Keratinocyte (primary cell): ENCODE results near the gene MYORG. TPM values are rescaled to one million over a fixed set of nuclear protein-coding genes. Genes with fewer than 3 reads are reported as not detected.

Source experiments
- DNase-seq: peaks from one replicate; pipeline ENCODE4 v3.0.0-alpha.2; 2011; ENCODE audit warnings: low read depth, missing footprints, low spot score
- FAIRE-seq: peaks from 2 replicates; lab custom pipeline; 2011; peaks lifted over from hg19 to GRCh38; lab: Jason Lieb, UNC
- H2AFZ ChIP-seq: 2 replicates; pipeline ENCODE4 v1.6.0; 2012; ENCODE audit warnings: low read length, control low read depth, inconsistent platforms; ENCODE audit not compliant: control insufficient read depth
- H3K27ac ChIP-seq: 2 replicates; pipeline ENCODE4 v1.5.1; 2011; ENCODE audit warnings: low read length; ENCODE audit not compliant: control insufficient read depth, insufficient read depth
- H3K27me3 ChIP-seq: 3 replicates; pipeline ENCODE4 v1.6.0; 2011; ENCODE audit warnings: low read length; ENCODE audit not compliant: control insufficient read depth, insufficient read depth; ENCODE audit errors: extremely low read depth
- H3K36me3 ChIP-seq, 2 experiments: 2 replicates in 1 of 2; 3 replicates in 1 of 2; pipeline ENCODE4 v1.5.1; 2011; ENCODE audit warnings: low read length in 2 of 2, mild to moderate bottlenecking in 1 of 2; ENCODE audit not compliant: control insufficient read depth in 2 of 2, insufficient read depth in 2 of 2; ENCODE audit errors: extremely low read depth in 1 of 2
- H3K4me1 ChIP-seq: 3 replicates; pipeline ENCODE4 v1.5.1; 2011; ENCODE audit warnings: low read length; ENCODE audit not compliant: control insufficient read depth, insufficient read depth; ENCODE audit errors: extremely low read depth
- H3K4me2 ChIP-seq: 3 replicates; pipeline ENCODE4 v1.6.0; 2011; ENCODE audit warnings: low read depth, low read length; ENCODE audit not compliant: control insufficient read depth, insufficient read depth; ENCODE audit errors: extremely low read depth
- H3K4me3 ChIP-seq, 3 experiments: fragments of 200-600 bp in 1 of 3; sonication (generic) in 1 of 3; 2 replicates in 2 of 3; 3 replicates in 1 of 3; pipeline ENCODE4 v1.5.1; 2011 to 2016; ENCODE audit warnings: low read length in 3 of 3, mild to moderate bottlenecking in 3 of 3, control low read depth in 2 of 3, inconsistent platforms in 1 of 3, low read depth in 1 of 3, mixed read lengths in 1 of 3, mixed run types in 1 of 3, moderate library complexity in 1 of 3; ENCODE audit not compliant: control insufficient read depth in 2 of 3, insufficient read depth in 2 of 3; ENCODE audit errors: extremely low read depth in 1 of 3
- H3K79me2 ChIP-seq: 2 replicates; pipeline ENCODE4 v1.6.0; 2012; ENCODE audit warnings: low read length; ENCODE audit not compliant: control insufficient read depth, insufficient read depth
- H3K9ac ChIP-seq: 3 replicates; pipeline ENCODE4 v1.6.0; 2011; ENCODE audit warnings: low read length; ENCODE audit not compliant: control insufficient read depth, insufficient read depth; ENCODE audit errors: extremely low read depth
- H3K9me1 ChIP-seq: 3 replicates; pipeline ENCODE4 v1.6.0; 2011; ENCODE audit warnings: low read length; ENCODE audit not compliant: control insufficient read depth, insufficient read depth; ENCODE audit errors: extremely low read depth
- H3K9me3 ChIP-seq: 2 replicates; pipeline ENCODE4 v1.5.1; 2012; ENCODE audit warnings: low read depth, low read length; ENCODE audit not compliant: control insufficient read depth
- H4K20me1 ChIP-seq: 3 replicates; pipeline ENCODE4 v1.6.0; 2011; ENCODE audit warnings: low read length; ENCODE audit not compliant: control insufficient read depth, insufficient read depth; ENCODE audit errors: extremely low read depth
- EZH2 ChIP-seq: IDR thresholded peaks from one replicate; pipeline ENCODE4 v1.6.1; 2012; ENCODE audit warnings: inconsistent platforms, mild to moderate bottlenecking, low read length, moderate library complexity
- dilution Hi-C: fragments of 300-500 bp; cut with MboI; formaldehyde crosslinking; loops from one replicate; pipeline ENCODE4 v1.7.0; 2020; ENCODE audit warnings: low sequenced_read_pairs; ENCODE audit not compliant: extremely low pct_ligation_motif_present
- polyA plus RNA-seq, 5 experiments: library from polyadenylated mRNA; depleted of rRNA in 3 of 5; stranded (reverse) in 3 of 5; stranded (forward) in 1 of 5; unstranded in 1 of 5; fragments of >200 nt; gene quantifications; 1 replicate in 1 of 5; 2 replicates in 3 of 5; 3 replicates in 1 of 5; pipeline versions ENCODE4 v1.2.1 to v1.2.3, GENCODE V29; 2011 to 2012; ENCODE audit warnings: missing spikeins in 2 of 5, low read depth in 1 of 5, low replicate concordance in 1 of 5
- TF ChIP-seq, protein P1 (sequence below), 3 experiments: IDR thresholded peaks in 1 of 3; conservative IDR thresholded peaks in 1 of 3; optimal IDR thresholded peaks in 1 of 3; 2 replicates in 2 of 3; 3 replicates in 1 of 3; pipeline versions ENCODE3 to v1.5.1; 2011; ENCODE audit warnings: low read length in 3 of 3, mild to moderate bottlenecking in 3 of 3, moderate library complexity in 2 of 3, control low read depth in 1 of 3, inconsistent platforms in 1 of 3; ENCODE audit not compliant: insufficient read depth in 2 of 3; ENCODE audit errors: extremely low read depth in 1 of 3

The MYORG gene
- polyA plus RNA-seq, 1 donor (not counting 4 experiments of a cell fraction or from before 2014, with no cell fraction given) = 3.1 TPM

DNA sequence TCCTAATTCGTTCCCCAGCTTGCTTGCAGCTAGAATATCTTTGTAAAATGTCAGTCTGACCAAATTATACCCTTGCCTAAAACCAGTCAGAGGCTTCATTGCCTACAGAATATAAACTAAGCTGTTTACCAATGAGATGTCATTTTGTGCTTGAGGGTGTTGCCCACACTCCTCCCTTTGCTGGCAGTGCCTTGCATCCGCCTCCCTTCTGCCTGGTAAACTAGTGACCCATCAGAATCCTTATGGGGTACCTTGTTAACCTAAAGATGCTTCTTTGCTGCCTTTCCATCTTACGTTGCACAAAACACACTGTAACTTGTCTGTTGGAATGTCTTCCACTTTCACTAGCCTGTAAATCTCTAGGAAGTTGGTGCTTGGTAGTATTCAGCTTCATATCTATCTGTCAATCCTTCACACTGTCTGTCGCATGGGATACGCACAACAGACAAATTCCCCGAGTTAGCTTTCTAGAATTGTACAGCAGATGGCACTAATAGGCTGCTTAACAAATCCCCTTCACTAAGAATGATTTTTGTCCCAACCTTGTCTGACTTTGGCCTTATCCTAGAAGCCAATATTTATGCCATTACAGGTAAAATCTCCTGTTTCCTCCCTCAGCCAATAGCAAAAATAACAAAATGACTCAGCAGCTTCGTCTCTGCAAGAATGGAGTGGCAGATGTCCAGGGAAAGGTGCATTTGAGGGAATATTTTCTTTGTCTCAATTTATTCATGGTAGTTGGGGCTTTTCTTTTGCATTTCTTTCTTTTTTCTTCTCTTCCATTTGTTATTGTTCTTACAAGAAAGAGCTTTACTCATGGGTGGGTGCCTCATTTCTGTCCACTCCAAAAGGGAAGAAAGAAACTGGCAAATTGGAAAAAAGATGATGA lies 44.4 kb downstream of the MYORG start:
- Histone ChIP-seq H2AFZ (no peak overlapping the region), H3K9me1 (no peaks in the 10 kb centered on the region), H3K27me3 (no peaks in the 10 kb centered on the region), H3K9ac (no peak overlapping the region), H3K4me2 (peak overlapping the region; percentile 1), H3K79me2 (peaks cover 26% of the 10 kb centered on the region), H3K36me3 (peaks cover 3% of the 10 kb centered on the region in 2 experiments), H3K9me3 (no peaks in the 10 kb centered on the region), H3K4me1 (peaks cover 25% of the 10 kb centered on the region), H3K4me3 (no peak overlapping the region), H4K20me1 (no peaks in the 10 kb centered on the region), H3K27ac (peak overlapping the region; percentile 4)
- DNase-seq (no peak), FAIRE-seq (peak; percentile 71)
- dilution Hi-C loops = no loop called here
- TF ChIP-seq, protein P1, sequence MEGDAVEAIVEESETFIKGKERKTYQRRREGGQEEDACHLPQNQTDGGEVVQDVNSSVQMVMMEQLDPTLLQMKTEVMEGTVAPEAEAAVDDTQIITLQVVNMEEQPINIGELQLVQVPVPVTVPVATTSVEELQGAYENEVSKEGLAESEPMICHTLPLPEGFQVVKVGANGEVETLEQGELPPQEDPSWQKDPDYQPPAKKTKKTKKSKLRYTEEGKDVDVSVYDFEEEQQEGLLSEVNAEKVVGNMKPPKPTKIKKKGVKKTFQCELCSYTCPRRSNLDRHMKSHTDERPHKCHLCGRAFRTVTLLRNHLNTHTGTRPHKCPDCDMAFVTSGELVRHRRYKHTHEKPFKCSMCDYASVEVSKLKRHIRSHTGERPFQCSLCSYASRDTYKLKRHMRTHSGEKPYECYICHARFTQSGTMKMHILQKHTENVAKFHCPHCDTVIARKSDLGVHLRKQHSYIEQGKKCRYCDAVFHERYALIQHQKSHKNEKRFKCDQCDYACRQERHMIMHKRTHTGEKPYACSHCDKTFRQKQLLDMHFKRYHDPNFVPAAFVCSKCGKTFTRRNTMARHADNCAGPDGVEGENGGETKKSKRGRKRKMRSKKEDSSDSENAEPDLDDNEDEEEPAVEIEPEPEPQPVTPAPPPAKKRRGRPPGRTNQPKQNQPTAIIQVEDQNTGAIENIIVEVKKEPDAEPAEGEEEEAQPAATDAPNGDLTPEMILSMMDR (optimal IDR thresholded peaks at IDR 0.05 in 1 of 3, IDR thresholded peaks at IDR 0.05 in 1 of 3, conservative IDR thresholded peaks at IDR 0.05 in 1 of 3; ENCODE audit: extremely low read depth in 1 of 3, insufficient read depth in 2 of 3, low read length in 3 of 3) = peak; percentile 22 to 52 (median 47)
- no peak for TF ChIP-seq EZH2

DNA sequence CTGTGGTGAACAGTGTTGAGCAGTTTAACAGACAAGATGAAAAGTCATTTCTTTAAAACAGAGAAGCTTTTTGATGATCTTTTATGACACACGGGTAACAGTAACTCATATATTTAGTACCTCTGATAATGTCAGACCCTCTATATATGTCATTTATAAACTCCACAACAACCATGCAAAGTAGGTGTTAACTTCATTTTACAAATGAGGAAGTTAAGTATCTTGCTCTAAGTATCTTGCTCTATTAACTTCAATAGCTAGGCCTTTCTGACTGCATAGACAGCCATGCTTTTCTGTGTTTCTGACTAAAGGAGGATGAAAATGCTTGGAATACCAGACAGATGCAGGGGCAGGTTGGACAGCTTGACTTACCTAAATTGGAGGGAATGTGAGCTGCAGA lies 45.5 kb downstream of the MYORG start:
- Histone ChIP-seq H3K4me1 (peaks cover 26% of the 10 kb centered on the region), H4K20me1 (no peaks in the 10 kb centered on the region), H3K4me2 (no peak overlapping the region), H2AFZ (no peak overlapping the region), H3K9me3 (no peaks in the 10 kb centered on the region), H3K79me2 (peaks cover 29% of the 10 kb centered on the region), H3K27me3 (no peaks in the 10 kb centered on the region), H3K4me3 (no peak overlapping the region), H3K27ac (no peak overlapping the region), H3K9me1 (no peaks in the 10 kb centered on the region), H3K9ac (no peak overlapping the region), H3K36me3 (peaks cover 0 to 3% of the 10 kb centered on the region in 2 experiments)
- FAIRE-seq (no peak), DNase-seq (no peak)
- TF ChIP-seq, protein P1 (optimal IDR thresholded peaks at IDR 0.05 in 1 of 3, IDR thresholded peaks at IDR 0.05 in 1 of 3, conservative IDR thresholded peaks at IDR 0.05 in 1 of 3; ENCODE audit: extremely low read depth in 1 of 3, insufficient read depth in 2 of 3, low read length in 3 of 3) = no peak
- no peak for TF ChIP-seq EZH2
- dilution Hi-C loops = no loop called here
